ENCODE results near the gene APC2.

The APC2 gene, protein sequence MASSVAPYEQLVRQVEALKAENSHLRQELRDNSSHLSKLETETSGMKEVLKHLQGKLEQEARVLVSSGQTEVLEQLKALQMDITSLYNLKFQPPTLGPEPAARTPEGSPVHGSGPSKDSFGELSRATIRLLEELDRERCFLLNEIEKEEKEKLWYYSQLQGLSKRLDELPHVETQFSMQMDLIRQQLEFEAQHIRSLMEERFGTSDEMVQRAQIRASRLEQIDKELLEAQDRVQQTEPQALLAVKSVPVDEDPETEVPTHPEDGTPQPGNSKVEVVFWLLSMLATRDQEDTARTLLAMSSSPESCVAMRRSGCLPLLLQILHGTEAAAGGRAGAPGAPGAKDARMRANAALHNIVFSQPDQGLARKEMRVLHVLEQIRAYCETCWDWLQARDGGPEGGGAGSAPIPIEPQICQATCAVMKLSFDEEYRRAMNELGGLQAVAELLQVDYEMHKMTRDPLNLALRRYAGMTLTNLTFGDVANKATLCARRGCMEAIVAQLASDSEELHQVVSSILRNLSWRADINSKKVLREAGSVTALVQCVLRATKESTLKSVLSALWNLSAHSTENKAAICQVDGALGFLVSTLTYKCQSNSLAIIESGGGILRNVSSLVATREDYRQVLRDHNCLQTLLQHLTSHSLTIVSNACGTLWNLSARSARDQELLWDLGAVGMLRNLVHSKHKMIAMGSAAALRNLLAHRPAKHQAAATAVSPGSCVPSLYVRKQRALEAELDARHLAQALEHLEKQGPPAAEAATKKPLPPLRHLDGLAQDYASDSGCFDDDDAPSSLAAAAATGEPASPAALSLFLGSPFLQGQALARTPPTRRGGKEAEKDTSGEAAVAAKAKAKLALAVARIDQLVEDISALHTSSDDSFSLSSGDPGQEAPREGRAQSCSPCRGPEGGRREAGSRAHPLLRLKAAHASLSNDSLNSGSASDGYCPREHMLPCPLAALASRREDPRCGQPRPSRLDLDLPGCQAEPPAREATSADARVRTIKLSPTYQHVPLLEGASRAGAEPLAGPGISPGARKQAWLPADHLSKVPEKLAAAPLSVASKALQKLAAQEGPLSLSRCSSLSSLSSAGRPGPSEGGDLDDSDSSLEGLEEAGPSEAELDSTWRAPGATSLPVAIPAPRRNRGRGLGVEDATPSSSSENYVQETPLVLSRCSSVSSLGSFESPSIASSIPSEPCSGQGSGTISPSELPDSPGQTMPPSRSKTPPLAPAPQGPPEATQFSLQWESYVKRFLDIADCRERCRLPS (N-terminal part only)

GRCh38 chr19:1449467-1450442, at the start of gene APC2:
APC2 (plus strand) TSS chr19:1450121; CDS start chr19:1453002, 2,881 bp downstream.
- DNase-seq (ENCODE audit: low read depth, low spot score): no peak

GRCh38 chr19:1400281-1401137, 49.4 kb upstream of the APC2 start:
- no peak for DNase-seq (ENCODE audit: low read depth, low spot score)

- DNase-seq (ENCODE audit: low read depth, low spot score): no peak
These were observed 48.6 kb upstream of the APC2 start, which contains the start of gene GAMT for GRCh38 chr19:1401138-1401888. GAMT (minus strand) TSS chr19:1401542; CDS start chr19:1401476, 66 bp downstream.

GRCh38 chr19:1401889-1402217, 48.1 kb upstream of the APC2 start:
- no peak for DNase-seq (ENCODE audit: low read depth, low spot score)

DNA sequence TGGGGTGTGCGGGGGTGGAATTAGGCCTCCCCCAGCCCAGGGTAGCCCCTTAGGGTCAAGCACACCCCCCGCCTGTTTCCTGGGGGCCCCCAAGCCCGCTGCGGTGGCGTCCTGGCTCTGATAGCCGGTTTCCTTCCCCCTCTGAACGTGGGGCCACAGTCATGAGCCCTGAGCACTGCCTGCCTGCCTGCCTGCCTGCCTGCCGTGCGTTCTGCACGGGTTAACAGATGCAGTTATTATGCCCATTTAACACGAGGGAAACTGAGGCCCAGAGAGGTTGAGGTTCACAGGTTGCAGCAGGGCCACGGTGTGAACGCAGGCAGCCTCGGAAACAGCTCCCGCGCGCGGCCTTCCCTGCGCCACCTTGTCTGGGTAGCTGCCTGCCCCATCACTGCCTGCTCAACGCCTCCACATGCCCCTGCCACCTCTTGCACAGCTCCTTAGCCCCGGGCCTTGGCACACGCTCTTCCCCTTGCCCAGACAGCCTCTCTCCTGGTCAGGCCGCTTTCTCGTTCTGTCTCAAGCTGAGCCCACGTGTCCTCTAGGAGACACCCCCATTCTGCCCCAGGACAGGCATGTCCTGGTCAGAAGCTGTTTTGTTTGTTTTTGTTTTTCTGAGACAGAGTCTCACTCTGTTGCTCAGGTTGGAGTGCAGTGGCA, 47.4 kb upstream of the APC2 start:
- no peak for DNase-seq (ENCODE audit: low read depth, low spot score)

DNA sequence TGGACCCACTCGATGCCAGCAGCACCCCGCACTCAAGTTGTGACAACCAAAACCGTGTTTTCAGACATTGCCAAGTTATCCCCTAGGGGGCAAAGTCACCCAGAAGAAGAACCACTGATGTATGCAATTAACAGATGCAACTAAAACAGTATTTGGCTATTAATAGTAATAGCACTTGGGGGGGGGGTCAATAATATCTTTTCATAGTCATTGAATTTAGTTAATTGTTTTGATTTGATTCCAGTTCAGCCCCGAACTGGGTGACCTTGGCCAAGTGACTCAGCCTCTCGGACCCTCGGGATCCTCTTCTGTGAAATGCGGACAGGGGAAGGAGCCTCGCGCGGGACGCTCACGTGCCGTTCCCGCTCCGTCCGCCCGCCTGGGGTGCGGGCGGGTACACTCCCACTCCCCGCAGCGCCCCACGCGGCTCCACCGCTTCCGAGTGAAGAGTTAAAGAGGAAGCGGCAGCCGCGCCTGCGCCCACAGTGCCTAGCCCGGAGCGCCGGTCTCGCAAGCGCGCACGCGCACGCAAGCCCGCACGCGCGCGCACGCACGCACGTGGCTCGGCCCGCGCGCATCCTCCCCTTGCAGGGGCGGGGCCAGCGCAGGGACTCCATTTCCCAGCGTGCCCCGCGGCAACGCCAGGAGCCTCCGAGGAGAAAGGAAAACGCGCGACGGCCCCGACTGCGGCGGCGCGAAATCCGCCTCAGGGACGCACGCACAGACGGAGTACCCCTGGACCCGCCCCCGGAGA, 43.0 kb upstream of the APC2 start:
- DNase-seq (ENCODE audit: low read depth, low spot score): peak; percentile 81

GRCh38 chr19:1407528-1408299, 42.2 kb upstream of the APC2 start, which contains the start of gene DAZAP1:
DAZAP1 (plus strand) TSS chr19:1407586; CDS start chr19:1407774, 188 bp downstream.
- DNase-seq (ENCODE audit: low read depth, low spot score): no peak

GRCh38 chr19:1408300-1409203, 41.4 kb upstream of the APC2 start:
- DNase-seq (ENCODE audit: low read depth, low spot score): no peak

- DNase-seq (ENCODE audit: low read depth, low spot score): no peak
These were observed 40.5 kb upstream of the APC2 start for GRCh38 chr19:1409204-1410005.

- DNase-seq (ENCODE audit: low read depth, low spot score): no peak
These were observed 39.7 kb upstream of the APC2 start for GRCh38 chr19:1410136-1410786.

DNA sequence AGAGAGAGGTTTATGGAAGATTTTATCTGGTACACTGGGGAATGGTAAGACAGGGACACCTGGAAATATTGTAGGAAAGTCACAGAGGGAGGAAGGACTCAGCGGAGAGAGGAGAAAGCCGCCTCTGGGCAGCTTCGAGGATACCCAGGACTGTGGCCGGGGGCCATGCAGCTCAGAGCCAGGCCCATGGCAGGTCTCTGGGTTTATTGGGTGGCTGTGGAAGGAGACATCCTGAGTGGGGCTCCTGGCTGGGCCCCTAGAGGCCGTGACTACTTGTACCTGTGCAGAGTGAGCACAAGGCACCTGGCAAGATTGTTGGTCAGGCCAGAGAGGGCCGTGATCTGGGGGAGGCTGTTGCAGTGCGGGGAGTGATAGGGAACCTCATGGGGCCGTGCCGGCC, 39.1 kb upstream of the APC2 start:
- no peak for DNase-seq (ENCODE audit: low read depth, low spot score)

GRCh38 chr19:1411255-1412191, 38.4 kb upstream of the APC2 start:
- DNase-seq (ENCODE audit: low read depth, low spot score): no peak

- no peak for DNase-seq (ENCODE audit: low read depth, low spot score)
These were observed 37.5 kb upstream of the APC2 start for GRCh38 chr19:1412323-1412923.

Measured in iPS DF 19.7 (cell line).